SK-N-MC (cell line): ENCODE results near the gene ERBB4.

Source experiments
- DNase-seq: peaks from one replicate; pipeline ENCODE4 v3.0.0-alpha.2; 2011; ENCODE audit warnings: low read depth, low spot score
- H3K27ac ChIP-seq: fragments of 200-600 bp; sonication (generic); 2 replicates; pipeline ENCODE4 v1.5.1; 2016; ENCODE audit warnings: mixed run types
- H3K36me3 ChIP-seq: fragments of 200-600 bp; sonication (generic); 2 replicates; pipeline ENCODE4 v1.6.1; 2017; ENCODE audit warnings: antibody characterized with exemption, low read length, mixed read lengths; ENCODE audit not compliant: insufficient read depth
- H3K4me3 ChIP-seq: fragments of 200-600 bp; sonication (generic); 2 replicates; pipeline ENCODE4 v1.5.1; 2016
- H3K9ac ChIP-seq: fragments of 200-600 bp; sonication (generic); 2 replicates; pipeline ENCODE4 v1.8.0; 2017; ENCODE audit warnings: mixed run types, mixed read lengths; ENCODE audit not compliant: insufficient read length
- H3K9me3 ChIP-seq: fragments of 200-600 bp; sonication (generic); 2 replicates; pipeline ENCODE4 v1.6.1; 2017; ENCODE audit warnings: low read depth, mild to moderate bottlenecking, antibody characterized with exemption, low read length, moderate library complexity, mixed read lengths
- EZH2 ChIP-seq: fragments of 200-600 bp; sonication (generic); IDR thresholded peaks from one replicate; pipeline ENCODE4 v1.6.1; 2017; ENCODE audit warnings: antibody characterized with exemption
- FOXP2 ChIP-seq: optimal IDR thresholded peaks from 2 replicates; pipeline ENCODE3; 2011; ENCODE audit warnings: mild to moderate bottlenecking, moderate library complexity; ENCODE audit not compliant: insufficient read depth; ENCODE audit errors: extremely low read length, control extremely low read depth
- POLR2AphosphoS5 ChIP-seq: IDR thresholded peaks from 2 replicates; pipeline ENCODE4 v1.6.1; 2012; ENCODE audit warnings: mild to moderate bottlenecking, low read depth, low read length, borderline replicate concordance

Gene ERBB4

DNA sequence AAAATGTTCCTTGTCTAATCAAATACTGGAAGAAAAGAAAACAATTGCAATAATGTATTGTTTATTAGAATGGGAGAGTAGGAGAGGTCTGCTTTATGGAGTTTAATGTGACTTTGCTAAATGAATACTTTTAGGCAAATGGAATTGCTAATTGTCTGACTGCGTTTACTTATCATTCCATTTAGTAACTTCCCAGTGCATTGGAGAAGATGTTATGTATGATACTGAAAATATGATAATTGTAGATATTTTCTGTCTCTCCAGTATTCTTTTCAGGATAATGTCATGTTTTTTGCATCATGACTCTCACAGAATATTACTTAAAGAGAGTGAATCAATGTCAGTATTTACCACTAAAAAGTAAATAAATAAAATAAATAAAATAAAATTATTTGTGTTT is 8.1 kb upstream of the ERBB4 start:
- TF ChIP-seq EZH2, result no peak
- no peak for TF ChIP-seq FOXP2
- no peak for TF ChIP-seq POLR2AphosphoS5
- Histone ChIP-seq H3K9me3 (no peaks in the 10 kb centered on the region), H3K27ac (no peak overlapping the region), H3K36me3 (no peaks in the 10 kb centered on the region), H3K9ac (no peak overlapping the region), H3K4me3 (no peak overlapping the region)
- DNase-seq, result no peak

DNA sequence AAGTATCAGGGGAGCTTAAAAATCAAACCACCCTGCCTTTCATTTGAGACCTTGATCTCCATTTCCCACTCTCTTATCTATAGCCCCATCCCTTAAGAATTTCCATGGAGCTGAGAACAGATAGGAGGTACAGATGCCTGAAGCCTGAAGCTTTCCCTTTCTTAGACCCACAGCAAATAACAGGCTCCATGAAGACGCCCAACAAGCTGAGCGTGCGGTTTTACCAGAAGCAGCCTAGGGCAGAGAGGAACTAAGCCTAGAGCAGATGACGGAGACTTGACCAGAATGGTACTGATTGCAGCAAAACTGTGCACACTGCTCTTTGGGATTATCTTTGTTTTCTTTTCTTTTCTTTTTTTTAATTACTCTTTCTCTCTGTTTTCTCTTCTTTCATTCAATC is 1.7 kb upstream of the ERBB4 start:
- Histone ChIP-seq H3K36me3 (no peaks in the 10 kb centered on the region), H3K9ac (no peak overlapping the region), H3K4me3 (no peak overlapping the region), H3K9me3 (no peaks in the 10 kb centered on the region), H3K27ac (peak overlapping the region; percentile 9; the same call in 1 of the 2 replicates)
- no peak for DNase-seq
- TF ChIP-seq POLR2AphosphoS5 (no peak), FOXP2 (no peak), EZH2 (no peak)

DNA sequence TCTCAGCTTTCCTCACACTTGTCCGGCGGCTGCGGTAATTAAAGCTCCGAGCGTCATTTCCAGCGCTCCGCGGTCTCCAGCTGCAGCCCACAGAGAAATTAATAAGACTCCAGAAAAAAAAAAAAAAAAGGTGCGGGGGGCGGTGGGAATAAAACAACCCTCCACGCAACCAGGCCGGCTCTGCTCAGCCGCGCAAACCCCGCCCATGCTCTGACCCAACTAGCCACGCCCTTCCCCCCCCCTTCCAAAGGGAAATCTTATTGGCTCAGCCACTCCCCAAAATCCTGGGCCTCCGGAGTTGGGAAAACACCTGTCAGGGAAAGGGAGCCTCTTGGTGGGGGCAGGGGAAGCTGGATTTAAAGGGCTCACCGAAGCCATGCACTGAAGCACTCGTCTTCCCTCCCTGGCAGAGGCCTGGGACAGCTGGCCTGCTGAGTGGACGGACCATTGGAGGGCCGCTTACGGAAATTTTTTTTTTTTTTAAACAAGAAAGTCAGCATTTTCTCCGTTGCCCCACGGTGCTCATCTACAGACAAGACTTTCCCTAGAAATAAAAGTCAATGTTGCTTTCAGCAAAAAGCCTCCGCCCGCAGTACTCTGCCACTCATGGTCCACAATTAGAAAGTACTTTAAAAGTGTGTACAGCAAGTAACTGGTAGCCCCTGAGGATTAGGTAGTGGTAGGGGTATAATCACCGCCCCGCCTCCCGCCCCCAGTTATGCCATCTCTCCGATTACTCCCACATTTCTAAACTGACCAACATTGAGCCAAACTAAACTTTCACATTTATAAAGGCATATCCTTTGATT is 674 bp upstream of the ERBB4 start:
- no peak overlapping the region for H3K27ac ChIP-seq
- peak overlapping the region; percentile 68 for H3K9ac ChIP-seq
- no peaks in the 10 kb centered on the region for H3K9me3 ChIP-seq
- DNase-seq, result no peak
- H3K36me3 ChIP-seq, result no peaks in the 10 kb centered on the region
- H3K4me3 ChIP-seq, result peak overlapping the region; percentile 89
- TF ChIP-seq FOXP2 (no peak), POLR2AphosphoS5 (no peak; the same call in 1 of the 2 replicates), EZH2 (no peak)

DNA sequence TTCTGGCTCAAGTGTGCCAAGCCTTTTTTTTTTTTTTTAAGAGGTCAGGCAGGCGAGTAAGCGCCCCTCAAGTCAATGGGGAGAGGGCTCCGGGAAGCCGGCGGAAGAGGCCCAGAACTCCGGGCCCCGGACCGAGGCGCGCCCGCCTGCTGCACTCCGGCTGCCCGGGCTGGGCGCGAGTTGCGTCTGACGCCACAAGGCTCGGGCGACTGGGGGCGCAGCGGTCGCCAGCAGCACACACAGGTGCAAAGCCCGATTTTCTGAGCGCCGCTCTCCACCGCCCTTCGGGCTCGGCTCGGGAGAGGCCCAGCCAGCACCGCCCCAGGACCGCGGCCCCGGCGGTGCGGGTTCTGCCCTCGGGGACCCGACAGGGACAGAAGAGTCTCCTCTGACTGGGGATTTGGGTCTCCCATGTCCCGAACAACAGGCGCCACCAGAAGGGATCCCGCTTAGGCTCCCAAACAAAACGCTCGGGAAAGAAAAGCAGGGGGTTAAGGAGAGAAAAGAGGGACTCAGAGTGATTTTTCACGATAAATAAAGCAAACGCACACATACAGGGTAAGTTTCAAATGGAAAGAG is 787 bp downstream of the ERBB4 start:
- no peak for DNase-seq
- H3K9me3 ChIP-seq, result no peaks in the 10 kb centered on the region
- no peaks in the 10 kb centered on the region for H3K36me3 ChIP-seq
- TF ChIP-seq EZH2 (no peak), POLR2AphosphoS5 (no peak), FOXP2 (no peak)
- peak overlapping the region; percentile 89 for H3K4me3 ChIP-seq
- peak overlapping the region; percentile 68 for H3K9ac ChIP-seq
- H3K27ac ChIP-seq, result no peak overlapping the region

DNA sequence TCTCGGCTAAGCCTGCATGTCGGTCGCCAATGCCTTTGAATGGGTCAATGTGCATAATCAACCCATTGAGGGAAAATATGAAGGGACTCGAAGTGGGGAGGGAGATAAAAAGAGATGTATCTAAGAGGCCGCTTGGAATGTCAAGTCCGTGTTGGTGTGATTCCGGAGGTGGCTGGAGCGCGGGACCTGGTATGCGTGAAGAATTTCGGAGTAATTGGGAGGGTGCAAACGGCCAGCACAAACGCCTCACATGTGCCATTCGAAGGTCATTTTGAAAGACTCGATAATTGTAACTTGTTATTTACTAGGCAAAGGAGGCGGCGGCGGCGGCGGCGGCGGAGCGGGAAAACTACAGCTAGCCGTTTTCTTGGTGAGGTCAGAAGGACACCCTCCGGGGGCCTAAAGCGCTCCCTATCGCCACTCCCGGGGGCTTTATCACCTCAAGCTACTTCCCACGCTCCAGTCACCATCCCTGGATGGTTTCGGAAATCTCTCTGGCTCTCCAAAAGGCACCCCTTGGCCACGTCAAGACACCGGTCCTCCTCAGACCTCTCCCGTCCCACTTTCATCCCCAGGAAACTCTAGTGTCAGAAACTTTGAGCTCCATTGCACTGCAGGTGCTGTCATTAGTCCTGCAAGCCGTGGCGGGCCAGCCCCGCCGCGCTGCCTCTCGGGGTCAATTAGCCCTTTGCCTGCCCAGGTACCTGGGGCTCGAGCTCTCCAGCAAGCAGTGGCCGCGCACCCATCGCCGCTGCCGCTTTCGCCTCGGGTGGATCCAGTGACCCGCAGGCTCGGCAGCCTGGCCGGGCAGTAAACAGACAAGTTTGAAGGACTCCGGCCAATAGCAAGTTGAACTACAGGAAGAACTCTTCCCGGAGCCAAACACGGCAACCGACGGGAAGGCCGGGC is 1.5 kb downstream of the ERBB4 start:
- DNase-seq, result no peak
- H3K27ac ChIP-seq, result no peak overlapping the region
- no peaks in the 10 kb centered on the region for H3K36me3 ChIP-seq
- no peaks in the 10 kb centered on the region for H3K9me3 ChIP-seq
- peak overlapping the region; percentile 89 for H3K4me3 ChIP-seq
- peak overlapping the region; percentile 68 for H3K9ac ChIP-seq
- TF ChIP-seq EZH2 (no peak), FOXP2 (no peak), POLR2AphosphoS5 (no peak)

DNA sequence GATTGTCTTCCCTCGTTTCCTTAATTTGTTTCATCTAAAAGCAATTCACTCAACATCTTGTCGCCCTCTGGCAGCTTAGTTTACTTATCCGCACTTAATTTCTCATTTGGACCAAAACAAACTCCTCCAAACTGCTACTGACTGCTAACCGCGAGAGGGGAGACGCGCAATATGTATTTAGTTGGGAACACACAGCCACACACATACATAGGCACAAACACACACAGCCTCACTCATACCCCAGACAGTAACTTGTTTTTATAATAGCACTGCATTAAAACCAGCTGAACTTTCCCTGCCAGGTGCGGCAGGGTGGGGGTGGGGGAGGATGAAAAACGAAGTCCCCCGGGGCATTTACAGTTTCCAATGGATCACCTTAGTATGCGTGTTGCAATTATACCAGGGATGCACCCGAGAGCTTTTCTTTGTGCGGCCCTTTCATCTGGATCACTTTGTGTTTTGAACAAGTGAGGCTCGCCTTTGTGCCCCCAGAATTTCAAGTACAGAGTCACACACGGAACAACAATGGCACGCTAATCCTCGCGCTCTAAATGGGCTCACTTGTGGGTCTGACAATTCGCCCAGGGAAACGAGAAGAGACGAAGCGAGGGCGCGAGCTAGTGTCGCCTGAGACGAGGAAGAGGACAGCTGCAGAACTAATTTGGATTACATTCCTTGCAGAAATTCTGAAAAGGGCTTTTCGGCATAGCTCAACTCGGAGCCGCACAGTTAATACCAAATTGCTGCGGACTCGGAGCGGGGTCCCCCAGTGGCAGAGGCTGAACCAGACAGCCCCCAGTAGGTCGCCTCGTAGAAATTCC is 2.4 kb downstream of the ERBB4 start:
- Histone ChIP-seq H3K9ac (peak overlapping the region; percentile 38), H3K4me3 (peak overlapping the region; percentile 89), H3K9me3 (no peaks in the 10 kb centered on the region), H3K27ac (no peak overlapping the region), H3K36me3 (no peaks in the 10 kb centered on the region)
- no peak for DNase-seq
- TF ChIP-seq FOXP2 (no peak), EZH2 (no peak), POLR2AphosphoS5 (no peak)

DNA sequence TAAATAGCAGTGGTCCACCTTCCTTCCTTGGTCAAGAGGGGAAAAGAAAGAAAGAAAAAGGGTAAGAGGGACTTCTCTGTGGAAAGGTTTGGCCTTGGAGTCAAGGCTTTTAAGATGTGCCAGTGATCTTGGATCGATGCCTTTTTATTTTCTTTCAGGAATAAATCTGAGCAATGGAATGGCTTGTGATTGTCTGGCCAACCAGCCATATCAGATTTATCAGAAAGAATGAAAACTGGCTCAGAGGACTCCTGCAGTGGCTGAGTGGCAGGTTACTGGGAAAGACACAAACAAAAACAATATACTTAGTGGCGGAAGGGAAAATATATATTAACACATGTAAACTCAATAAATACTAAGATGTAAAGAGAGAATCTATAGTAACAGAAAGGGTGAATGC is 4.3 kb downstream of the ERBB4 start:
- H3K9ac ChIP-seq, result no peak overlapping the region
- no peak overlapping the region for H3K27ac ChIP-seq
- DNase-seq, result no peak
- no peak overlapping the region for H3K4me3 ChIP-seq
- H3K9me3 ChIP-seq, result no peaks in the 10 kb centered on the region
- no peak for TF ChIP-seq POLR2AphosphoS5
- no peaks in the 10 kb centered on the region for H3K36me3 ChIP-seq
